HEK293T (cell line): ENCODE measurements around the gene INSIG2.
"Not testable (repeated sequence)": the region's sequence is repeated elsewhere in the genome, so short reads cannot be mapped to it uniquely, and the experiment has no call there.

Experiments
- CTCF ChIA-PET: fragments of 350-600 bp; formaldehyde crosslinking; extraction: SDS; loops from one replicate; lab custom pipeline; 2021; ENCODE audit warnings: antibody characterized with exemption, inconsistent platforms; lab: Yijun Ruan, JAX
- POLR2A ChIA-PET: fragments of 350-600 bp; formaldehyde crosslinking; extraction: SDS; loops from one replicate; lab custom pipeline; 2020; ENCODE audit warnings: antibody characterized with exemption, inconsistent platforms; lab: Yijun Ruan, JAX
- DNase-seq: peaks from one replicate; pipeline ENCODE4 v3.0.0; 2012; ENCODE audit warnings: mixed read lengths; ENCODE audit errors: extremely low spot score
- ARNT ChIP-seq: fragments of 450-650 bp; IDR thresholded peaks from 2 replicates; pipeline ENCODE4 v1.6.1; 2017; ENCODE audit warnings: mild to moderate bottlenecking
- BHLHE40 ChIP-seq: fragments of 450-650 bp; IDR thresholded peaks from 2 replicates; pipeline ENCODE4 v1.6.1; 2016; ENCODE audit warnings: mild to moderate bottlenecking, moderate library complexity, borderline replicate concordance
- CTBP1 ChIP-seq: fragments of 450-650 bp; IDR thresholded peaks from 2 replicates; pipeline ENCODE4 v1.6.1; 2016; ENCODE audit warnings: borderline replicate concordance
- ELF4 ChIP-seq: fragments of 450-650 bp; IDR thresholded peaks from 2 replicates; pipeline ENCODE4 v1.6.1; 2017; ENCODE audit warnings: antibody characterized with exemption
- FOXA1 ChIP-seq: fragments of 450-650 bp; IDR thresholded peaks from 2 replicates; pipeline ENCODE4 v1.6.1; 2016; ENCODE audit warnings: mild to moderate bottlenecking
- FOXK2 ChIP-seq: fragments of 450-650 bp; IDR thresholded peaks from 2 replicates; pipeline ENCODE4 v1.6.1; 2016; ENCODE audit warnings: mild to moderate bottlenecking
- FOXM1 ChIP-seq: fragments of 450-650 bp; IDR thresholded peaks from 2 replicates; pipeline ENCODE4 v1.6.1; 2017; ENCODE audit warnings: mild to moderate bottlenecking, borderline replicate concordance
- HDGF ChIP-seq: fragments of 450-650 bp; IDR thresholded peaks from 2 replicates; pipeline ENCODE4 v1.6.1; 2017; ENCODE audit warnings: antibody characterized with exemption, borderline replicate concordance
- L3MBTL2 ChIP-seq: fragments of 450-650 bp; conservative IDR thresholded peaks from 2 replicates; pipeline ENCODE4 v1.6.1; 2016; ENCODE audit warnings: mild to moderate bottlenecking
- LEF1 ChIP-seq: fragments of 450-650 bp; IDR thresholded peaks from 2 replicates; pipeline ENCODE4 v1.6.1; 2017; ENCODE audit warnings: mild to moderate bottlenecking, borderline replicate concordance
- NFRKB ChIP-seq: fragments of 450-650 bp; IDR thresholded peaks from 2 replicates; pipeline ENCODE4 v1.6.1; 2016; ENCODE audit warnings: mild to moderate bottlenecking, moderate library complexity
- PKNOX1 ChIP-seq: fragments of 450-650 bp; IDR thresholded peaks from 2 replicates; pipeline ENCODE4 v1.6.1; 2016
- SP1 ChIP-seq: fragments of 450-650 bp; IDR thresholded peaks from 2 replicates; pipeline ENCODE4 v1.6.1; 2017
- SUZ12 ChIP-seq: fragments of 450-650 bp; IDR thresholded peaks from 2 replicates; pipeline ENCODE4 v1.6.1; 2016; ENCODE audit warnings: mild to moderate bottlenecking
- TARDBP ChIP-seq: fragments of 450-650 bp; IDR thresholded peaks from 2 replicates; pipeline ENCODE4 v1.6.1; 2016
- ZNF384 ChIP-seq: fragments of 450-650 bp; IDR thresholded peaks from 2 replicates; pipeline ENCODE4 v1.6.1; 2016

The INSIG2 gene

GRCh38 chr2:118091631-118092030 lies 3.4 kb downstream of the INSIG2 start:
- TF ChIP-seq ARNT (no peak), BHLHE40 (no peak), CTBP1 (no peak), LEF1 (no peak), NFRKB (no peak)
- ChIA-PET POLR2A (no interaction called here), CTCF (interaction anchor here (0.6 kb wide), 1 partner anchor 461 kb away, joined by 4 read pairs; no protein-coding TSS in a partner anchor)
- DNase-seq, result no peak

DNA sequence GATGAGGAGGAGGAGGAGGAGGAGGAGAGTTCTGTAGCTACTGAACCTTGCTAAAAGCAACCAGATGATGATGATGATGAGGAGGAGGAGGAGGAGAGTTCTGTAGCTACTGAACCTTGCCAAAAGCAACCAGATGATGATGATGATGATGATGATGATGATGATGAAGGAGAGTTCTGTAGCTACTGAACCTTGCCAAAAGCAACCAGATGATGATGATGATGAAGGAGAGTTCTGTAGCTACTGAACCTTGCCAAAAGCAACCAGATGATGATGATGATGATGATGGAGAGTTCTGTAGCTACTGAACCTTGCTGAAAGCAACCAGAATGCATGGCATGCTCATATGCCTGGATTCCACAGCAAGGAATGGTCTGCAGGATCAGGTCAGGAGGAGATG lies 5.8 kb downstream of the INSIG2 start:
- CTCF ChIA-PET, DNase-seq, POLR2A ChIA-PET: not testable (repeated sequence)

DNA sequence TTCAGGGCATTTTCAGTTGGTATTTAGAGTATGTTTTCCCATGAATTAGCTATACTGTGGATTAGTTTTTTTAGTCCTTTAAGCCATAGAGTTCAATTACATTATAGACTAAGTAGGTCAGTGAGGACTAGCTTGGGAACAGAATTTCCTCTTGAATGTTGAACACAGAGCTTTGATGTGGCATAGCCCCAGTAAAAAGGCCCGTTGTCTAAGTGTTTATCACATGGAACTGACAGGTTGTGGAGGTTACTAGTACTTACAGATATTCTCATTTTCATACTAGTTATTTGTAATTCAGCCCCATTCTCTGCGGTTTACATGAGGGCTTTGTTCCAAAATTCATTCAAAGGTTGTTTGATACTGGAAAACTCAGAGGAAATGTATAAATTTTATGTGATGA lies 6.2 kb downstream of the INSIG2 start:
- TF ChIP-seq FOXA1 (no peak), BHLHE40 (no peak), LEF1 (no peak), PKNOX1 (no peak), HDGF (no peak), CTBP1 (no peak), ARNT (no peak), L3MBTL2 (no peak)
- POLR2A ChIA-PET, result no interaction called here
- CTCF ChIA-PET, result no interaction called here
- no peak for DNase-seq

GRCh38 chr2:118095610-118096009 lies 7.3 kb downstream of the INSIG2 start:
- ChIA-PET POLR2A (no interaction called here), CTCF (no interaction called here)
- peak; percentile 7 for DNase-seq
- TF ChIP-seq FOXK2 (no peak), TARDBP (no peak)

GRCh38 chr2:118097657-118098056 lies 9.4 kb downstream of the INSIG2 start:
- ChIA-PET POLR2A (no interaction called here), CTCF (no interaction called here)
- TF ChIP-seq FOXM1 (no peak), TARDBP (no peak), ARNT (no peak), L3MBTL2 (no peak), SP1 (no peak), CTBP1 (no peak), LEF1 (no peak), FOXA1 (no peak), FOXK2 (no peak), SUZ12 (no peak), NFRKB (no peak)
- no peak for DNase-seq

DNA sequence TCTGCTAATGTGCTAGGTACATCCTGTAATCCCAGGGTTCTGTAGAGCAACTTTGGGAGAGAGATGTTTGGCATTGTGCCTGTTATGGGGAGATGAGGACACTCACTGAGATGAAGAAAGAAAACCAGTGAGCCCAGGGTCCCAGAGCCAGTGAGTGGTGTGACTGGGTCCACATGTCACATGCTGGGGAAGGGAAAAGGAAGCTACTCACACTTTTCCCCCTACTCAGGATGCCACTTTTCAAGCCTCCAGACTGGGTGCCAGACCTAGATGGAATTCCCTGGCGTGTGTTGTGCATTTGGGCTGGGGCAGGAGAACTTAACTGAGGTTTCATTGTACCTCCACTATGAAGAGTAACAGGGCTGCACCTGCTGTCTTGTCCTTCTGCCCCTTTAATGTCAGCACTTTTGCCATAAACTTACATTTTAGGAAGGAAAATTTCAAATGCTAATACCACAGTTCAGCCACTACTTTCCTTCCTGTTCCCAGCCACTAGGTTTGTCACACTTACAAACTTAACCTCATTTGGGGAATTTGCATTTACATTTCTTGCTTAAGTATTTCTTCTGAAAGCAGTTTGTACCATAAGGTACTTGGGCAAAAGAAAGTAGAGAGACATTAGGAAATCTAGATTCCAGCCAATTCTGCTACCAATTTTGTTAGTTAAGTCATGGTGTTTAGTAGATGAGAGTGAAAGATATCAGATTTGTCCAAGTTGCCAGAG lies 10.2 kb downstream of the INSIG2 start:
- ChIA-PET CTCF (no interaction called here), POLR2A (no interaction called here)
- DNase-seq, result no peak
- TF ChIP-seq CTBP1 (no peak), FOXK2 (no peak), LEF1 (no peak), TARDBP (no peak), FOXA1 (no peak), FOXM1 (no peak), NFRKB (no peak), ZNF384 (no peak), L3MBTL2 (no peak), SUZ12 (no peak), ARNT (no peak), PKNOX1 (no peak), SP1 (no peak), HDGF (no peak), ELF4 (no peak), BHLHE40 (no peak)

DNA sequence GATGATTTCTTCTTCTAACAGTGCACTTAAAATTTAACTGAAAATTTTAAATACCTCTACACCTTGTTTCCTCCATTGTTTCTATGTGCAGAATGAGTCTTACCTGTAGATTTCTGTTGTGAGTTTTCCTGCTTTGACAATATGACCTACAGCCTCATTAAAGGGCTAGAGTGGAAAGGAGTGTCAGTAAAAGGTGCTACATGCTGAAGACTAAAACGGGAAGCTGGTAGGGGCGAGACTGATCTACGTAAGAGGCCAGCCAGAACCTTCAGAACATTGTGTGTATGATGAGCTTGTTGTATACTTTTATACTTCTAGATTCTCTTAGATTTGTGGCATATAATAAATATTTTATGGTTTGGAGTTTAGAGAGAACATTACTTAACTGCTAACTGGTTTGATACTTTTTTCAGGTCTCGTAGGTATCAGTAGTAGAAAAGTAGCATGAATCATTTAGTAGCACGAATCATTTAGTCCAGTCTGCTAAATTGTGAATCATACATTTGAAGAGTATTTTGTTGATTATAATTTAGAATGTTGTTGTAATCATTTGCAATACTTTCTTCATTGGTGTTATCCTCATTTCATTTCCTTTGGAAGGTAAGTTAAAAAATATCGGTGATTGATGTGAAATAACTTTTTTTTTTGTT lies 14.3 kb downstream of the INSIG2 start:
- CTCF ChIA-PET, result interaction anchor here (0.9 kb wide), 2 partner anchors 14 to 74 kb away, joined by 3 to 6 read pairs; partner anchors contain the start of gene INSIG2

More for the DNA sequence above, 14.3 kb downstream of the INSIG2 start:
- POLR2A ChIA-PET, result no interaction called here
- DNase-seq, result no peak
- no peak for TF ChIP-seq FOXA1
- no peak for TF ChIP-seq NFRKB
- no peak for TF ChIP-seq ZNF384
- no peak for TF ChIP-seq SP1
- no peak for TF ChIP-seq SUZ12
- TF ChIP-seq HDGF, result no peak
- TF ChIP-seq ARNT, result no peak
- no peak for TF ChIP-seq PKNOX1
- TF ChIP-seq FOXM1, result no peak
- no peak for TF ChIP-seq BHLHE40
- TF ChIP-seq L3MBTL2, result no peak
- no peak for TF ChIP-seq FOXK2
